ENCODE measurements around the gene HSBP1L1.

The HSBP1L1 gene

GRCh38 chr18:79928563-79928960 is 35.9 kb upstream of the HSBP1L1 start:
- CTCF ChIA-PET = no interaction called here
- POLR2A ChIA-PET = no interaction called here
- DNase-seq (ENCODE audit: low read depth, low spot score) = no peak
- TF ChIP-seq CTCF (IDR thresholded peaks at IDR 0.05; ENCODE audit: insufficient read depth, low read length, missing control alignments) = no peak
- no peak overlapping the region for H3K4me3 ChIP-seq (ENCODE audit: low read depth, low read length)

GRCh38 chr18:79930020-79930642 is 34.3 kb upstream of the HSBP1L1 start:
- CTCF ChIA-PET = no interaction called here
- H3K4me3 ChIP-seq (ENCODE audit: low read depth, low read length) = no peak overlapping the region
- no peak for TF ChIP-seq CTCF (IDR thresholded peaks at IDR 0.05; ENCODE audit: insufficient read depth, low read length, missing control alignments)
- DNase-seq (ENCODE audit: low read depth, low spot score) = no peak
- POLR2A ChIA-PET = no interaction called here

- ChIA-PET CTCF (no interaction called here), POLR2A (no interaction called here)
- no peak for TF ChIP-seq CTCF (IDR thresholded peaks at IDR 0.05; ENCODE audit: insufficient read depth, low read length, missing control alignments)
- no peak for DNase-seq (ENCODE audit: low read depth, low spot score)
- H3K4me3 ChIP-seq (ENCODE audit: low read depth, low read length) = no peak overlapping the region
These were observed 33.0 kb upstream of the HSBP1L1 start for GRCh38 chr18:79931475-79931874.

GRCh38 chr18:79932907-79933306 is 31.5 kb upstream of the HSBP1L1 start:
- no peak overlapping the region for H3K4me3 ChIP-seq (ENCODE audit: low read depth, low read length)
- POLR2A ChIA-PET = no interaction called here
- CTCF ChIA-PET = no interaction called here

GRCh38 chr18:79933765-79934164 is 30.7 kb upstream of the HSBP1L1 start:
- peak; percentile 65 for TF ChIP-seq CTCF (IDR thresholded peaks at IDR 0.05; ENCODE audit: insufficient read depth, low read length, missing control alignments)
- peak; percentile 46 for DNase-seq (ENCODE audit: low read depth, low spot score)
- ChIA-PET CTCF (interaction anchor here (0.7 to 2.0 kb wide), 10 partner anchors 9 to 323 kb away, joined by 3 to 8 read pairs (median 3); partner anchors contain the start of gene PARD6G), POLR2A (no interaction called here)
- no peak overlapping the region for H3K4me3 ChIP-seq (ENCODE audit: low read depth, low read length)

More at GRCh38 chr18:79932907-79933306, 31.5 kb upstream of the HSBP1L1 start:
- no peak for DNase-seq (ENCODE audit: low read depth, low spot score)
- no peak for TF ChIP-seq CTCF (IDR thresholded peaks at IDR 0.05; ENCODE audit: insufficient read depth, low read length, missing control alignments)

GRCh38 chr18:79934311-79935097 is 29.9 kb upstream of the HSBP1L1 start:
- no peak for DNase-seq (ENCODE audit: low read depth, low spot score)
- H3K4me3 ChIP-seq (ENCODE audit: low read depth, low read length) = no peak overlapping the region
- ChIA-PET POLR2A (no interaction called here), CTCF (interaction anchor here (0.7 to 2.0 kb wide), 11 partner anchors 9 to 322 kb away, joined by 3 to 8 read pairs (median 3); partner anchors contain the start of gene PARD6G)
- no peak for TF ChIP-seq CTCF (IDR thresholded peaks at IDR 0.05; ENCODE audit: insufficient read depth, low read length, missing control alignments)

Measured in AG04449 (cell line).